NCI-H774 (cell line): ENCODE results near the gene KSR1.
"Not testable (repeated sequence)": the region's sequence is repeated elsewhere in the genome, so short reads cannot be mapped to it uniquely, and the experiment has no call there.

ENCODE experiments used
- DNase-seq: peaks from one replicate; lab custom pipeline; 2025; lab: John Stamatoyannopoulos, UW

The KSR1 gene

DNA sequence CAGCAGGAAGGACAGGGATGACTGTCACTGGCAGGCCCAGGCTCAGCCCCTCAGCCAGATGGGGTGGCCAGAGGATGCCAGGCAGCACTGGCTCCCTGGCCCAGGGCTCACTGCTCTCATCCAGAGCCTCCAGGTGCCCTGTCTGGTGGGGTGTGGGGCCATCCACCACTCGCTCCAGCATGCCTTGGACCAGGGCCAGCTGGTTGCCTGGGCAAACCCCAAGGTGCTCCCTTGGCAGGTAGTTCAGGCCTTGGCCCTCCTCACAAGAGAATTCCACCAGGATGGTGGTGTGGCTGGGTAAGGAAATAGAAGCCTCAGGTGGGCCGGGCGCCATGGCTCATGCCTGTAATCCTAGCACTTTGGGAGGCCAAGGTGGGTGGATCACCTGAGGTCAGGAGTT lies 204.2 kb downstream of the KSR1 start:
- no peak for DNase-seq

- no peak for DNase-seq
Measured at GRCh38 chr17:27663936-27664605, 207.8 kb downstream of the KSR1 start.

DNA sequence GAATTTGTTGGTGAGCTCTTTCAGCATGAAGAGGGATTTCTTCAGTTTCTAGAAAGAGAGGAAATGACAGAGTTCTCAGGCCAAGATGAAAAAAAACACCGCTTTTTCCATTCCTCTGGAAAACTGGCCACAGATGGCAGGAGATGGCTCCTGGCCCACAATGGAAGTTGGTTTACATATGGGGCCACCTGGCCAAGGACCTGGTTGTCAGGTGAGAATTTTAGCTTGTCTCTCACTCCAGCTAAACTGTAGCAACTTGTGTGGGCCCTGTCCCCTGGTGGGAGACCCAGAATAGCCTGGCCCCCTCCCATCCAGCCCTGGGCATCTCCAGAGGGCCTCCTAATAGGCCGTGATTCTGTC lies 208.3 kb downstream of the KSR1 start:
- DNase-seq = no peak

- no peak for DNase-seq
Measured at GRCh38 chr17:27665549-27665948, 209.3 kb downstream of the KSR1 start.

- not testable (repeated sequence) for DNase-seq
Measured at GRCh38 chr17:27666270-27666669, 210.0 kb downstream of the KSR1 start.

GRCh38 chr17:27666831-27667560 lies 210.7 kb downstream of the KSR1 start:
- DNase-seq = no peak

DNA sequence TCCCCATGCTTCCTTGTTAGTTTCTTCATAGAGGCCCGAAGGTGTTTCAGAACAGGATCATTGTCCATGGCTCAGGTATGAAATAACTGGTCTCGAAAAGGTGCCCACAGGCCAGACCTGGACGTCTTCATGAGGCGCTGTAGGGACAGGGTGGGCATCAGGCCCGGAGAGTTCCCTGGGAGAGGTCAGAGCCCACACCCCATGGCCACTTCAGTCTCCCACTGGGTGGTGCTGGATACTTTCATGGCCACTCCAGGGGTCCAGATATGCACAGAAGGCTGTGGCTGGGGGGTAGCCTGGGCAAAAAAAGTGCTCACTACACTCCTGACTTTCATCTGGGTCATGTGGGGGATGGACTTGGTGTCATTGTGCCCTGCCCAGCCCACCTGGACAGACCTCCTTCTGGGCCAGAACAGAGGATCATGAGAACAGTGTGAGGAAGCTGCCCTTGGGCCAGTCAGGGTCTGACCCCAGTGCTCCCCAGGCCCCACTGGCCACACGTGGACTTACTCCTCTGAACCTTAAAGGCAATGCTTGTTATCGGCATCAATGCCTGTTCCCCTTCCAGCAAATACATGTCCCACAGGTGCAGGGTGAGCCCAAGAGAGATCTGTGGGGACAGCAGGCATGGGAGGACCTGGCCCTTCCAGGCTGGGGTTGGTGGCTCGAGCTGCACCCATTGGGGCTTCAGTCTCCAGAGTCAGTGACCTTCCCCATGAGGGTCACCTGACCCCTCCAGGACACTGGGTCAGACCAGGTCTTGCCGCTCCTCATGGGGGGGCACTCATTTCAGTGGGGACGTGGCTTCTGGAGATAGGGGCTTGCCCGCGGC lies 211.6 kb downstream of the KSR1 start:
- DNase-seq = no peak

- DNase-seq = no peak
Measured at GRCh38 chr17:27668488-27668823, 212.2 kb downstream of the KSR1 start.

DNA sequence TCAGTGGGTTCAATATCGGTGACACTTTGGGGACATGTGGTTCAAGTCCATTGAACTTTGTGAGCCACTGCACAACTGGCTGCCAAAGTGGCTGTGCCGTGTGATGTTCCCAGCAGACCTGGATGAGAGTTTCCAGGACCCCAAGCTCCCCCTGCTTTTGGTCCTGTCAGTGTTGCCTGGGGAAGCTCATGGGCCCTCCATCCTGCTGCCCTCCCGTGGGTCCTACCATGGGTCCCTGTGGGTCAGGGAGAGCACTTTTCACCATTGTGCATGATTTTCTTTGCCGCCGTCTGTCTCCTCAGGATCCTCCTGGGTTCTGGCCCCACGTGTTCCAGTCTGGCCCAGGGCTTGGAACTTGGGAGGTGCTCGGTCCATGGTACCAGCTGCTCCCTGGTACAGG lies 212.9 kb downstream of the KSR1 start:
- DNase-seq = no peak

- no peak for DNase-seq
Measured at GRCh38 chr17:27669850-27670249, 213.6 kb downstream of the KSR1 start.

GRCh38 chr17:27670791-27671590 lies 214.7 kb downstream of the KSR1 start:
- DNase-seq = no peak

DNA sequence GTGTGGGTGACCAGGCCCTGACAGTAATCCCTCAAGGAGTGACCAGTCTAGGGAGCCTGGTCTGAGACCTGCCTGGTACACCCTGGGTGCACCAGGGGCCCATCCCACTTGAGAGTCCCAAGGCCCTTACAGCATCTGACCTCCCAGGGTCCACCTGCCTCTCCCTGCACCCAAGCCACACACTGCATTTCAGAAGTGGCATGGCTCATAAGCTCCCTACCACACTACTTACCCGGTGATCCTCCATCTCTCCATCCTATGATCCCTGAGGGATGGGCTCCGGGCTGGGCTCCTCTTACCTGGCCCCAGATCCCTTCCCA lies 215.3 kb downstream of the KSR1 start:
- no peak for DNase-seq

DNA sequence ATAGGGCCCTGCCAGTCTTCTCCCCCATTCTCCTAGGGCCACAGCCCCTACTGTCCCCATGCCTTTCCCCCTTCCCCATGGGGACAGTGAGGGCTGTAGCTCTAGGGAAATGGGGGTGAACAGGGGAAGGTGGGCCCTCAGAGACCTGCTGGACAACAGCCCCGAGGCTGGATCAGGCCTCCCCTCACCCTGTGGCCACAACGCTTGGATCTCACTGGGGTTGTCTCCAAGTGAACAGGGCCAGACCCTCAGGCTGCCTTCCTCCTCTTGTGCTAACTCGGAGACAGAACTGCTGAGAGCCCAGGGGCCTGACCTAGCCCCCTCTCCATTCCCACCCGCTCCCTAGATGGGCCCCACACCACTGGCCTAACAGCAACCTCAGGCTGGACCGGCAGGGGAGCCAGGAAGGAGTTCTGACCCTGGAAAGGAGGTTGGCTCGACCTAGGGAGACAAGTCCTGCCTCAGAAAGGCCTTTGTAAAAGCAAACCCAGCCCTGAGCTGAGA lies 215.8 kb downstream of the KSR1 start:
- DNase-seq = not testable (repeated sequence)

- DNase-seq = no peak
Measured at GRCh38 chr17:27674335-27674734, 218.1 kb downstream of the KSR1 start.
